Neural crest cell (in vitro differentiated cells): ENCODE results near the gene GRM8. TPM values are rescaled to one million over a fixed set of nuclear protein-coding genes. Genes with fewer than 3 reads are reported as not detected.

Source experiments
- DNase-seq: peaks from one replicate; pipeline ENCODE4 v3.0.0; 2021; ENCODE audit warnings: low read depth, mixed read lengths, low spot score
- H3K27ac Mint-ChIP-seq: one replicate; pipeline ENCODE4 v1.8.0; 2021; ENCODE audit warnings: mild to moderate bottlenecking, mixed read lengths; ENCODE audit not compliant: unreplicated experiment
- H3K27me3 Mint-ChIP-seq: 2 replicates; pipeline ENCODE4 v1.8.0; 2021; ENCODE audit warnings: low read depth, mild to moderate bottlenecking, mixed read lengths
- H3K36me3 Mint-ChIP-seq: 2 replicates; pipeline ENCODE4 v1.8.0; 2021; ENCODE audit warnings: low read depth, mild to moderate bottlenecking, mixed read lengths
- H3K4me1 Mint-ChIP-seq: 2 replicates; pipeline ENCODE4 v1.8.0; 2021; ENCODE audit warnings: mixed read lengths
- H3K4me3 Mint-ChIP-seq: one replicate; pipeline ENCODE4 v1.8.0; 2021; ENCODE audit warnings: mild to moderate bottlenecking, mixed read lengths
- H3K9me3 Mint-ChIP-seq: 2 replicates; pipeline ENCODE4 v1.8.0; 2021; ENCODE audit warnings: mixed read lengths
- CTCF ChIP-seq: fragments of 200-600 bp; sonication (generic); conservative IDR thresholded peaks from 2 replicates; pipeline ENCODE4 v1.5.0; 2021; ENCODE audit warnings: antibody characterized with exemption, mild to moderate bottlenecking
- total RNA-seq: library from RNA; stranded (reverse); gene quantifications from 2 replicates; pipeline ENCODE4 v1.2.1, GENCODE V29; 2021

Gene GRM8
- total RNA-seq, 1 donor from 2014 or later: 2.6 TPM

- TF ChIP-seq CTCF: no peak
- H3K9me3 Mint-ChIP-seq: no peaks in the 10 kb centered on the region
- no peaks in the 10 kb centered on the region for H3K27me3 Mint-ChIP-seq
- no peaks in the 10 kb centered on the region for H3K4me1 Mint-ChIP-seq
- no peak for DNase-seq
- H3K4me3 Mint-ChIP-seq: no peak overlapping the region
- H3K27ac Mint-ChIP-seq: no peak overlapping the region
- no peaks in the 10 kb centered on the region for H3K36me3 Mint-ChIP-seq
Measured at GRCh38 chr7:126419047-126419446, 833.7 kb downstream of the GRM8 start.

- Mint-ChIP-seq H3K36me3 (no peaks in the 10 kb centered on the region), H3K27me3 (no peaks in the 10 kb centered on the region), H3K4me3 (no peak overlapping the region), H3K27ac (no peak overlapping the region), H3K9me3 (no peaks in the 10 kb centered on the region), H3K4me1 (no peaks in the 10 kb centered on the region)
- no peak for TF ChIP-seq CTCF
- no peak for DNase-seq
Measured at GRCh38 chr7:126411821-126412383, 840.8 kb downstream of the GRM8 start.

- Mint-ChIP-seq H3K36me3 (no peaks in the 10 kb centered on the region), H3K4me3 (no peak overlapping the region), H3K27ac (no peak overlapping the region), H3K4me1 (no peaks in the 10 kb centered on the region), H3K27me3 (no peaks in the 10 kb centered on the region), H3K9me3 (no peaks in the 10 kb centered on the region)
- TF ChIP-seq CTCF: no peak
- no peak for DNase-seq
Measured at GRCh38 chr7:126411032-126411820, 841.5 kb downstream of the GRM8 start.

- Mint-ChIP-seq H3K4me1 (no peaks in the 10 kb centered on the region), H3K36me3 (no peaks in the 10 kb centered on the region), H3K4me3 (no peak overlapping the region), H3K27ac (no peak overlapping the region), H3K9me3 (no peaks in the 10 kb centered on the region), H3K27me3 (no peaks in the 10 kb centered on the region)
- TF ChIP-seq CTCF: no peak
- no peak for DNase-seq
Measured at GRCh38 chr7:126403040-126403439, 849.7 kb downstream of the GRM8 start.

- H3K4me1 Mint-ChIP-seq: no peaks in the 10 kb centered on the region
- DNase-seq: no peak
- no peaks in the 10 kb centered on the region for H3K27me3 Mint-ChIP-seq
- TF ChIP-seq CTCF: no peak
- H3K36me3 Mint-ChIP-seq: no peaks in the 10 kb centered on the region
- H3K9me3 Mint-ChIP-seq: no peaks in the 10 kb centered on the region
- H3K4me3 Mint-ChIP-seq: no peak overlapping the region
- no peak overlapping the region for H3K27ac Mint-ChIP-seq
Measured at GRCh38 chr7:126401918-126402317, 850.8 kb downstream of the GRM8 start.
